IPS DF 4.7 (cell line): ENCODE results near the gene LMO1.

Source experiments
- DNase-seq: peaks from one replicate; pipeline ENCODE4 v3.0.0-alpha.2; 2013; ENCODE audit warnings: low spot score; ENCODE audit errors: extremely low read depth

Gene LMO1

GRCh38 chr11:8263769-8264410, at the start of gene LMO1:
LMO1 (minus strand) TSS chr11:8263878; CDS start chr11:8263362, 516 bp downstream.
- no peak for DNase-seq

GRCh38 chr11:8312986-8313385, 49.3 kb upstream of the LMO1 start:
- DNase-seq = no peak

GRCh38 chr11:8311366-8311765, 47.7 kb upstream of the LMO1 start:
- DNase-seq = no peak

GRCh38 chr11:8310743-8311298, 47.1 kb upstream of the LMO1 start:
- DNase-seq = no peak

GRCh38 chr11:8309862-8310261, 46.2 kb upstream of the LMO1 start:
- no peak for DNase-seq

- no peak for DNase-seq
These were observed 45.6 kb upstream of the LMO1 start for GRCh38 chr11:8309311-8309710.

- DNase-seq = no peak
These were observed 43.9 kb upstream of the LMO1 start for GRCh38 chr11:8307601-8308000.

GRCh38 chr11:8301622-8302021, 37.9 kb upstream of the LMO1 start:
- no peak for DNase-seq

GRCh38 chr11:8298801-8299786, 35.4 kb upstream of the LMO1 start:
- DNase-seq = no peak

- DNase-seq = no peak
These were observed 34.2 kb upstream of the LMO1 start for GRCh38 chr11:8297781-8298440.

- no peak for DNase-seq
These were observed 33.2 kb upstream of the LMO1 start for GRCh38 chr11:8296872-8297271.

GRCh38 chr11:8296038-8296649, 32.5 kb upstream of the LMO1 start:
- DNase-seq = no peak

GRCh38 chr11:8294251-8294935, 30.7 kb upstream of the LMO1 start:
- no peak for DNase-seq

GRCh38 chr11:8293171-8293570, 29.5 kb upstream of the LMO1 start:
- no peak for DNase-seq

GRCh38 chr11:8292351-8292750, 28.7 kb upstream of the LMO1 start:
- DNase-seq = no peak

- DNase-seq = no peak
These were observed 28.0 kb upstream of the LMO1 start for GRCh38 chr11:8291421-8292350.

- DNase-seq = no peak
These were observed 26.6 kb upstream of the LMO1 start for GRCh38 chr11:8290081-8290810.

- DNase-seq = no peak
These were observed 25.8 kb upstream of the LMO1 start for GRCh38 chr11:8289492-8289918.
